HG02763 (cell line): ENCODE data around the gene PRKCA.
"Not testable (repeated sequence)": the region's sequence is repeated elsewhere in the genome, so short reads cannot be mapped to it uniquely, and the experiment has no call there.

ENCODE experiments used
- ATAC-seq: cut with Tn5 transposase; IDR thresholded peaks from one replicate; pipeline ENCODE4 v1.9.1; 2021; ENCODE audit warnings: mild to moderate bottlenecking, moderate library complexity; ENCODE audit not compliant: unreplicated experiment

Gene PRKCA

DNA sequence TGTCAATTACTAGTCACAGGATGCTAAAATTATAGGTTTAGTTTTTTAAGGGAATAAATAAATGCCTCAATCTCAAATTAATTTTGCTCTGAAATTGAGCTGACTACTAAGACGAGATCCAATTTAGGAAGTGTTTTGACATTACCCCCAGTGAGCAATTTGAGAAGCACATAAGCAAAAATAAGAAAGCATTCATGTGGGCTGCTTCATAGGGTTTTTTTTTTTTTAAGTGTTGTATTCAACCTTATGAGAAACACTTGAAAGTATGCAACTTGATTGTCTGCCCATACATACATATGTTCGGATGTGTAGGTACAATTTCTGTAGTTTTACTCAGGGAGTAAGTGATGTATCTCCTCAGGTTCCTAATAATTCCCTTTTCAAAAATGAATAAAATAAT, 77.6 kb downstream of the PRKCA start:
- no peak for ATAC-seq

DNA sequence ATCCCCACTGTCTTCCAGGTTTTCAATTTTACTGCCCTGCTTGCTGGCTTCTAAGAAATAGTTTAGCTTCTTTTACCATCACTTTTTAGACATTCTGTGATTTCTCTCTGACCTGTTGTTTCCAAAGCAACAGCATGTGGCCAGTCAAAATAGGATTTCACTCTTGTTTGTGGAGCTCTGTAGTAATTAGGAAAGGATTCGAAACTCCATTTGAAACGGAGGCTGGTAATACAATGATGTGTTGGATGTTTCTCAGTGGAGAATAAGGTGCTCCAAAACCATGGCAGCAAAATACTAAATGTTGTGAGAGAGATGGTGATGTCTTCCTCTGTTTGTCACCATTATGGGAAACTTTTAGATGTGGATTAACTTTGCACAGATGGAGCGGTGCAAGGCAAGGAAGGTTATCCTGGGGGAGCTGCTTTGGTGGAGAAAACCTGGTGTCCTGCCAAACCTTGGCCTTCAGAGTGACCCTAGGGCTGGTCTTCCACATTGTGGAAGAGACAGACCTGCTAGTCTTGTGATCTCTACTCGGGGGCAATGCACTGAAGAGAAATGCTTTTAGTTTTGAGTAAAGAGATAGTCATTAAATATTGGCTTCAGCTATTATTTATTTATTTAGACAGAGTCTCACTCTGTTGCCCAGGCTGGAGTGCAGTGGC, 79.4 kb downstream of the PRKCA start:
- ATAC-seq = no peak

DNA sequence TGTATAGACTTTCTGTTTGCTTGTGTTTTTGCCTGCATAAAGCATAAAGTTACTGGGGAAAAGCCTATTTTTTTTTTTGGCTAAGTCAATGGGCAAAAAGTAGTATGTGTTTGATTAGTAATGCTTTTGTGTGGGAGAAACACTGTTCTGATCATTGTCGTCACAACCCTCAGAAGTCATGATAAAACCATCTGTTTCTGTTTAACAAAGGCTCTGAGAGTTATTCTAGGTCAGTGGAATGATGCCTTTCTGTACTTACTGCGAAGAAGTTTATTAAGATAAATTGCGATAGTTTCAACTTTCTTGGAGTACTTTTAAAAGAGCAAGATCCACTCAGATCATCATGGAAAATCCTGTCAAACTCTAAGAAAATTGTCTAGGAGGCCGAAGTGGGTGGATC, 80.9 kb downstream of the PRKCA start:
- no peak for ATAC-seq

DNA sequence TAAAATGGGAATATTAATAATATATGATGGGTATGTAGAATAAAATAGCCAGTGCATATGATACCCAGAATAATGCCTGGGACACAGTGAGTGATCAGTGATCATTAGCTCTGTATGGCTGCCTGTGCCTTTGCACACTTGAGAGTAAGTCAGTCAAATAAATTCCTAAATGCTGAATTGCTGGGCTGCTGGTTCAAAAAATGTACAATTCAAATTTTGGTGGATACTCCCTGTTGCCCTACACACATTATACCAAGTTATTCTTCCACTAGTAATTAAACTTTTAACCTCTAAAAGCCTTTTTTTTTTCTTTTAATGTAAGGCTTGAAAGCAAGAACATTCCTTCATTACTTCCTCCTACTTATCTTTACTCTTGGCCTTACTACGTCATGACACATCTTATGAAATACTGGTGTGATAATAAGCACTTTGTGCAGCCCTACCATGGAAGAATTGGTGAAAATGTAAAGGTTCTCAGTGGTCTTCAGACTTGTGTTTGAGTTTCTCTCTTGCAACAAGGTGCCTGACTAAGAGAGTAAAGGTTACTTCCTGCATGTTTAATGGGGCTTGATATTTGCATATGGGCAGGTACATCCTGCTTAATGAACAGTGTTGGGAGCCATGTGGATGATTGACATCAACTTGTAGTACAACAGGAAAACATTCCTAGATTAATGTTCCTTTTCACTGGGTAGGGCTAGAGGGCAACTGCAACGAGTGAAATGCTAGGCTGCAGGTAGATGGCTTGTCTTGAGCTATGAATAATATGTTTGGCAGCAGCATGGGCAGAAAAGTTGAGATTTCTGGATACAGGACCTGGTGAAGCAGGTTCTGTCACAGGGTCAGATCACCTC, 84.3 kb downstream of the PRKCA start:
- ATAC-seq = no peak

DNA sequence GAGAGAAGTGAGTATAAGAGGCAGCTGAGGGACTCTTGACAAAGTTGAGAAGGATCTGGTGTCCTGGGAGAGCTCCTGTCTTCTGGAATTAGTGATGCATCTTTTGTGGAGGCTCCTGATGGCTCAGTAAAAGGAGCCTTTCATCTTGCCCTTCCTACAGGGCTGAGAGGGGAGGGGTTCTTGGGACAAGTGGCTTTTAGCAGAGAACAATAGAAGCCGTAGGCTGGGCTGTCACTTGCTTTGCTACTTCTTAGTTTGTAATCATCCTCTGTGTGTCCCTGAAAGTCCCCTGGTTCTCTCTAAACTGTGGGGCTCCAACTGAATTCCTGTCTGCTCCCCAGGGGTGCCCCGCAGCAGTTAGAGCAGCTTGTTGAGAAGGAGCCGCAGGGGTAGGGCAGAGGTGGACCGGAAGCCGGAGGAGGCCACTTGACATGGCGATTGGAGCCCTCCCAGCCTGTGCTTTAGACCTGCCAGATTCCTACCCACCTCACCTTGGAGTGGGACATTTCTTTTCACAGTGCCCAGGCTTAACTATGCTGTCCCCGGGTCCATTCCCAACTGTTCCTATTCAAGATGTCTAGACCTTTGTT, 85.1 kb downstream of the PRKCA start:
- ATAC-seq = no peak

DNA sequence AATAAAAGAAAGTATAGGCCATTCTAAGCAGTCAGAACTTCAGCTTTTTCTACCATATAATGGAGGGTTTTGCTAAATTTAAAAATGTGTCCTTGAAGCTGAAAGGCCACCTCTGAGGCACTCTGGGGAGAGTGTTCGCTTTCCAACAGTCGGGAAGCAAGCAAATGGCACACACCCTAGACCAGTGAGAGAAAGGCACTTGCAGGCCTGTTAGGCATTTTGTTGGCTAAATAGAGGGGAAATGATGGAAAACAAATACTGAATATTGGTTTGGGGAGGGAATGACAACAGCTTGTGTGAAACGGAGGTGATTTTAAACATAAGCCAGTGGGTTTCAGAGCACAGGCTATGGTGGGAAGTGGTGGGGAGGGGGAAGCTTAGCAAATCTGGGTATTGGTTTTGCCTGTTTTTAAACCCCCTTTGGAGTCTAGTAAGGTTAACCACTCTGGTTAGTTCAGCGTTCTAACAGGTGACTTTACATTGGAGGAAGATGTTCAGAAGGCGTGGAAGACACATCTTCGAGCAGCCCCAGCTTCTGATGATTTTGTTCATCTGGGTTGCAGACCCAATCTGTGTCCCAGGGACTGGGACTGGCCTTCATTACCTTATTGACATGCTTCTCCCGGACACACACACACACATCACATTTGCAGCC, 90.5 kb downstream of the PRKCA start:
- ATAC-seq = no peak

DNA sequence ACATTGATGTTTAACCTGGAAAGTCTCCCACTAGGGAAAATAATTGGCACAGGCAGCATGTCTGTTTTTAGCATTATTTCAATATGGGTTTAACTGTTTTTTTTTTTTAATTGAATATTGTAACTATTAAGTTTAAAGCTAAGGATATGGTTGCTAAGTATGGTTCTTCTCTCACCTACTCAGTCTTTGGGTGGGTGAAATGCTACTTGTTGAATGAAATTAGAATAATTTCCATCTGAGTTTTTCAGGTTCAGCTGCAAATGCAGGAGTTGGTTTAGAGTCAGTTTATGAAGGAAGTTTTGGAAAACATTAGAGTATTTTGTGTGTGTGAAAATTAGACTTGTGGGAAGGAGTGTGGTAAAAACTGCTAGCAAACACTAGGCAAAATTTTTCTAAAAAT, 93.5 kb downstream of the PRKCA start:
- ATAC-seq = no peak

DNA sequence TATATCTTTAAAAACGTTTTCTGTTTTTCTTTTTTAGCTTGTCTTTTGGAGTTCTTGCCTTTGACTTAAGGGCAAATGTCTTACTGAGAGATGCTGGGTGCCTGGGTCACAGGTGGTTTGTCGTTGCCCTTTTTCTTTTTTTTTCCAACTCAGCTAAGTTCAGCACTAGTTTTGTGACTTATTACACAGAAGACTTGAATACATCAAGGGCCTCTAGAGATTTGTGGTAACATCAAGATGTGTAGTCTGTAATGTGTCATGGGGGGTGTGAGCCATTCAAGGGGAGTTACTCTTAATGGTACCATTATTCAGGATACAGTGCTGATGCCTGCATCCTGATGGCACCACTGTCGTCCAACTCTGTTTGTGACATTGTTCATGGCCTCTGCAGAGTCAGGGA, 95.1 kb downstream of the PRKCA start:
- no peak for ATAC-seq

DNA sequence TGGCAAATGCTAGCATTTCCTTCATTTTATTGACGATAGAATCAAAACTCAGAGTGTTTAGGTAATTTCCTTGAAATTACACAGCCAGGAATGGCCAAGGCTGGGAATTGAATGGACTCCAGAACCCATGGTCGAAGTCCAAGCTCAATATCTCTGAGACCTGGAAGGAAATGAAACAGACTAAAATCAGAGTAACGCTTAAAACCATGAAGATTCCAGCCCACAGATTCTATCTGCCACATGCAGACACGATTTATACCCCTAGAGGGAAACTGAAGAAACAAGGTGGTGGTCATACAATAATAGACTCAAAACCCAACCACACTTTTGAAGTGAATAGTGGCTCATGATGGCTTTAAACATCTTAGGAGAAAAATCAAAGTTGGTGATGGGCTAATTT, 95.6 kb downstream of the PRKCA start:
- ATAC-seq = no peak

DNA sequence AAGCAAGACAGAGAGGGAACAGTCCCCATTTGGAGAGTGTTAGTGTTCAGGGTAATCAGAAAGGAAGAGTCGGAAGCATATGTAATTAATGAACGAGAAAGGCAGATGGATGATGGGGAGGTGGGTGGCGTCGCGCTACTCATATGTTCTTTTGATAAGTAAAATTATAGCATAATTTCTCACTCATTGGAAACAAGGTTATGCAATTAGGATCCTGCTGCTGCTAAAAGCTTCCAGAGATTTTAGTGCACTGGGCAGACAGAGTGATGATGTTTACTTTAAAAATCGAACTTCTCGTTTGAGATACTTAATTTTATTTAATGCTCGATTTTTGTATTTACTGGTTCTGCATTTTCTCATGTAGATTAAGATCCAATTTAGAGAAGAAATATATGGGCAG, 96.2 kb downstream of the PRKCA start:
- no peak for ATAC-seq

DNA sequence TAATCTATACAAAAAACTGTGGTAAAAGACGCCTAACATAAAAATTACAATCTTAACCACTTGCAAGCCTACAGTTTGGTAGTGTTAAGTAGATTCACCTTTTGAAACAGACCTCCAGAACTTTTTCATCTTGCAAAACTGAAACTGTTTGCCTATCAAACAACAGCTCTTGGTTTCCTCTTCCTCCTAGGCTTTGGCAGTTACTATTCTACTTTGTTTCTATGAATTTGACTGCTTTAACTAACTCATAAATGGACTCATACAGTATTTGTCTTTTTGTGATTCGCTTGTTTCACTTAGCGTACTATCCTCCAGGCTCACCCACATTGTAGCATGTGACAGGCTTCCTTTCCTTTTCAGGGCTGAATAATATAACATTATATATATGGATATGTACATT, 97.0 kb downstream of the PRKCA start:
- no peak for ATAC-seq

DNA sequence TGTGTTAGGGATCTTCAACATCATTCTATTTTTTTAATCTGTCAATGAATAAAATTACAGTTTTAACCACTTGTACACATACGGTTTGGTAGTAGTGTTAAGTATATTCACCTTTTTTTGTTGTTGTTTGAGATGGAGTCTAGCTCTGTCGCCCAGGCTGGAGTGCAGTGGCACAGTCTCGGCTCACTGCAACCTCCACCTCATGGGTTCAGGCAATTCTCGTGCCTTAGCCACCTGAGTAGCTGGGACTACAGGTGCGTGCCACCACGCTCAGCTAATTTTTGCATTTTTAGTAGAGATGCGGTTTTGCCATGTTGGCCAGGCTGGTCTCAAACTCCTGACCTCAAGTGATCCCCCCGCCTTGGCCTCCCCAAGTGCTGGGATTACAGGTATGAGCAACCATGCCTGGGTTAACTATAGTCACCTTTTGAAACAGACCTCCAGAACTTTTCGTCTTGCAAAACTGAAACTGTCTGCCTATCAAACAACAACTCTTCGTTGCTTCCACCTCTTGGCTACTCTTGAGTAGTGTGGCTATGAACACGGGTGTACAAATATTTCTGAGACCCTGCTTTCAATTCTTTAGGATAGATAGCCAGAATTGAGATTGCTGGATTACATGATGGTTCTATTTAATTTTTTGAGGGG, 97.8 kb downstream of the PRKCA start:
- ATAC-seq = not testable (repeated sequence)

DNA sequence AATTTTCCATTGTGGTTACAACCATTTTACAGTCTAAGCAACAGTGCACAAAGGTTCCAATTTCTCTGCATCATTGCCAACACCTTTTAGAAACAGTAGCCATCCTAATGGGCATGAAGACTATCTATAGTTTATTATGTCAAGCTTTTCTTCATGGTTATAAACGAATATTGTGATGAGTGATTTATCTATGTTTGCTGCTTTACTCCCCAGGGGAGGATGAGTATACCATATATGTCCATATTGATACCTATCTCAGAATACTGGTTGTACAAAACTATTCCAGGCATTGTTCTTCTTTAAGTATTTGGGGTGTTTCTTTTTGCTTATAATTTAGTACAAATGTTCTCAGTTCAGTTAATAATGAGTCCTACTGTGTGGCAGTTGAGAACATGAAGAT, 98.3 kb downstream of the PRKCA start:
- no peak for ATAC-seq

DNA sequence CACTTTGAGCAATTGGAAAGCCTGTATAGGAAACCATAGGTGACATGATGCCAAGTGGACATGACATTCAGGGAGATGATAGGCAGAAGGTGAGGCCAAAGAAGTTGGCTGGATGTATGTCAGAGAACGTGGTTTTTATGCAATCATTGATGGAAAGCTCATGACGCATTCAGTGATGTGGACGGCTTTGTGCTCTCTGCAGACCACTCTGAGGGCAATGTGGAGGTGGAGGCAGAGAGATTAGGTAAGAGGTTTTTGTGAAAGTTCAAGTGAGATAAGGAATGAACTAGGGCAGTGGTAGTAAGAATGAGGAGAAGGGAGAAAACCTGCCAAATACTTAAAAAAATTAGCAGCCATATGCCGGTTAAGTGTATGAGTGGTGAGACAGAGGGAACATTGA, 99.0 kb downstream of the PRKCA start:
- no peak for ATAC-seq

DNA sequence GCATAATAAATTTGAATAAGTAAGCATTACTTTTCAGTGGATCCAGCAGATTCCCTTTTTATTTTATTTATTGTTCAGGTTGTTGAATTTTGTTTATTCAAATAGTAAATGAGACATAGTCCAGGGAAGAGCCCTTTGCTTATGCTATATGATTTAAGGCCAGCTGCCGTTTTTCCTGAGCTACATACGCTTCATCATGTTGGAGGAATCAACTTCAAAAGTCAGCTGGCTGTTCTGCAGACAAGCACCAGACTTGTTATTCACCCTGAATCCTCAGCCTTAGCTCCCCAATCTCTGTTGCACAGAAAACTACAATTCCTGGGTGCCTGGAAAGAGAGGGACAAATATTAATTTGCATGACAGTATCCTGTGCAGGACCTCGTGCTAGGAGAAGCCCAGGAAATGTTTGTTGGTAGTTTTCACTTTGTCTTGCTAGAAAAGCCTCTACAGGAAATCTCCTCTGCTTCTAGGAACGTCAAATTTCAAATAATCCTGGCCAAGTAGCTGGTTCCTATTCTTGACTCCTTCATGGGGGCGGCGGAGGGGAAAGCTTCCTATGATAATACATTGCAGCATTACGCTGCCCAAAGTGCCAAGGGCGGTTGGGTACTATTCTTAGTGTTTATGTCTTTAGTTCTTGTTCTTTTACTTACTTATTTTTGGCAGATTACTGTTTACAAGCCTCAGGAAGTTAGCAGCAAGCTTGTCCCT, 101.6 kb downstream of the PRKCA start:
- ATAC-seq = no peak

DNA sequence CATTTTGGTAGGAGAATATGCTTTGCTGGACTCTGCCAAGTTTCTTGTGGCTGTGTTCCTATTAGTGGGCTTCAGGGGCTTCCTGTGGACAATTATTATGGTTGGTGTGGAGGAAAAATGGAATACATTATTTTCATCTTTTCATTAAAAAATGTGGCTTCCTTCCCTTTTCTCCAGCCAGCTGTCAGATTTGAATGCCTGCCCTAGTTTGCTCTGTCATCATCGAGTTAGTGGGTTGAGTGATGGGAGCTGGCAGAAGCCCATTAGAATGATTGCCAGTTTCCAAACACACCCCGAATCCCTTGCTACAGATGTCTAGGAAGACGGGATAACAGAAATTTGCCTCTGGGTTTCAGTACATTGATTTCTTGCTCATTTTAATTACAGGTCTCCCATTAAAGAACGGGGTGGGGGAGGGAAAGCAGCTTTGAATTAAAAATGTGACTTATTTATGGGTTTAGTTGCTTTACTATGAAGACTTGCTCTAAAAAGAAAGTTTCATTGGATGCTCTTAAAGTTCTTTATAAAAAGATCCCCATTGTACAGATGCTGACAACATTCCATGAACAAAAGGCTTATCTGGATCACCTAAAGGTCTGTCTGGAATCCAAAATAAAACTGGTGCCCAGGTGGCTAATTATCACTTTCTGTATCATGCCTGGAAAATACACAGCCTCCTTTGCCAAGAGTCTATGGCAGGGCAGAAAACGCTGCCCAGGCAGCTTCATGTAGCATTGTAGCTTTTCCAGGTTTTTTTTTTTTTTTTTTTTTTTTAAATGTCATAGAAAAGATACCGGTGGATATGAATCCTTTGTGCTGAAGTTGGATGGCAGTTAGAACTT, 103.6 kb downstream of the PRKCA start:
- ATAC-seq = no peak

DNA sequence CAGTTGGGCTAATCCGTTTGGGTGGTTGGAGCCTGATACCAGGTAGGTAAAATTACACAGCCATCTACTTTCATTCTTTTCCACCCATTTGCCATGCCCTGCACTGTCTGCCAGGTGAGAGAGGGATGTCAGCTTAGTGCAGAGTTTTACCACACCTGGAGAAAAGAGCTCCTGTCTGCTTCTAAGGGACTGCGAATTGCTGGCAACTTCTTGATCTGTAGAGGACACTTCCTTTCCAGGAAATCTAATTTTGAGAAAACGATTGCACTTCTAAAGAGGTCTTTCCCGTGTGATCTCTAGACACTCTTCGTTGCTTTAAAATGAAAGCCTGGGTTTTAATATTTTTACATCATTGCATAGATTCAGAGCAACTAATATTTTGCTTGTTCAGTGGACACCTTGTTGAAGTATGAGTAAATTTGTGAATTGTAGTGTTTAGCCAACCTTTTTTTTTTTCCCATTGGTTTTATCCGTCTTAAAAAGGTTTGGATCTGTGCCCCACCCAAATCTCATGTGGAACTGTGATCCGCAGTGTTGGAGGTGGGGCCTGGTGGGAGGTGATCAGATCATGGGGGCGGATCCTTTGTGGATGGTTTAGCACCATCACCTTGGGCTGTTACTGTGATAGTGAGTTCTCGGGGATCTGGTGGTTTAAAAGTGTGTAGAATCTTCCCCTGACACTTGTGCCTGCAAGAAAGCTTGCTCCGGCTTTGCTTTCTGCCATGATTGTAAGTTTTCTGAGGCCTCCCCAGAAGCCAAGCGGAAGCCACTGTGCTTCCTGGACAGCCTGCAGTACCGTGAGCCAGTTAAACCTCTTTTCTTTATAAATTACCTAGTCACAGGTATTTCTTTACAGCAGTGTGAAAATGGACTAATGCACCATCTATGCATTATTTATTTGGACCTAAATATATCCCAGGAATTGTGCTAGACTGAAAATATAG, 104.6 kb downstream of the PRKCA start:
- ATAC-seq = no peak

DNA sequence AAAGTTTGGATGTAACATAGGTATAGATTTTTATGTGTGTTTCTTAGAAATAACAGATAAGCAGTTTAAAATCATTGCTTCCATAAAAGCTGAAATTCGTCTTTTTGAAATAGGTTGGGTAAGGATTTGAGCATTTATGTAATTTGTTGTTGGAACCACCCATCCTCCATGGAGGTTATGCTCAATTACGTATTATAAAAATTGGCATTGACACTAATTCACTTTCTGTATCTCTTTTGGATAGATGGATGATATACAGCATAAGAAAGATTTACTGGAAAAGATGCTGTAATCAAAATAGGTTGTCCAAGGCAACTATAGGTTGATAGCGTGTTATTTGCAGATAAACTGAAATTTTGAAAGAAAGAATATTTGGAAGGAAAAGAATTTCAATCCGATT, 105.5 kb downstream of the PRKCA start:
- no peak for ATAC-seq

DNA sequence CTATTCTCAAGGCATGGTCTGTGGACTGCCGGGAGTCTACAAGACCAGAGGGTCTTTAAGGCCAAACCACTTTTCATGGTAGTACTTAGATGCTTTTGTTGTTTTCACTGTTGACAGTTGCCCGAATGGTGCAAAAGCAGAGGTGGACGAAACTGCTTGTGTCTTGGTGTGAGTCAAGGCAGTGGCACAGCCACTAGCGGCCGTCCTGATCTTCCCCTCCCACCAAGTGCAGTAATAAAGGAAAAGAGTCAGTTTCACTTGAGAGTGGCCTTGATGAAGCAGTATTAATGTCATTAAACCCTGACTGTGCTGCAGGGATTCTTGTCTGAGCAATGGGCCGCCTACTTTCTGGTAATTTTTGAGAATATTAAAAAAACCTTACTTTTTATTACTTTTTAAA, 109.1 kb downstream of the PRKCA start:
- ATAC-seq = no peak
